ENCODE data around the gene ADCY10.

- TF ChIP-seq CTCF (IDR thresholded peaks at IDR 0.05) (no peak), EP300 (IDR thresholded peaks at IDR 0.05) (no peak)
Measured at GRCh38 chr1:167934426-167935215, 20.7 kb upstream of the ADCY10 start.
